ENCODE data around the gene IFT43.

DNA sequence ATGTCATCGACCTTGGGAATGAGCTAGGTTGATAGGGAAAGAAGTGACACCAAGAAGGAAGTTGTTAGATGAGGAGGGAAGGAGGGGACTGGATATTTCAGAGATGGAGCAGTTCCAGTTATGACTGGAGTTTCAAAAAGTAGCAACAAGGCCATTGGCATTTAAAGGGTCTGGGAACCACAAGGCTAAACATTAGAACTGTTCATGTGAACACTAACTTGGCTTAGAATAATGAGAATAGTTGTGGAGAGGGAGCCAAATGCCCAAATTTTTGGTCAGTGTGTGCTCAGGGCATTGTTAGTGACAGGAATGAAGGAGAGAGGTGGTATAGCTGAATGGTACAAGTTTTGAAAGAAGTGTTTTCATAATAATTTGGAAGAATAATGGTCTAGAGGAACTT lies 16.8 kb downstream of the IFT43 start:
- TF ChIP-seq, protein P1, sequence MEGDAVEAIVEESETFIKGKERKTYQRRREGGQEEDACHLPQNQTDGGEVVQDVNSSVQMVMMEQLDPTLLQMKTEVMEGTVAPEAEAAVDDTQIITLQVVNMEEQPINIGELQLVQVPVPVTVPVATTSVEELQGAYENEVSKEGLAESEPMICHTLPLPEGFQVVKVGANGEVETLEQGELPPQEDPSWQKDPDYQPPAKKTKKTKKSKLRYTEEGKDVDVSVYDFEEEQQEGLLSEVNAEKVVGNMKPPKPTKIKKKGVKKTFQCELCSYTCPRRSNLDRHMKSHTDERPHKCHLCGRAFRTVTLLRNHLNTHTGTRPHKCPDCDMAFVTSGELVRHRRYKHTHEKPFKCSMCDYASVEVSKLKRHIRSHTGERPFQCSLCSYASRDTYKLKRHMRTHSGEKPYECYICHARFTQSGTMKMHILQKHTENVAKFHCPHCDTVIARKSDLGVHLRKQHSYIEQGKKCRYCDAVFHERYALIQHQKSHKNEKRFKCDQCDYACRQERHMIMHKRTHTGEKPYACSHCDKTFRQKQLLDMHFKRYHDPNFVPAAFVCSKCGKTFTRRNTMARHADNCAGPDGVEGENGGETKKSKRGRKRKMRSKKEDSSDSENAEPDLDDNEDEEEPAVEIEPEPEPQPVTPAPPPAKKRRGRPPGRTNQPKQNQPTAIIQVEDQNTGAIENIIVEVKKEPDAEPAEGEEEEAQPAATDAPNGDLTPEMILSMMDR (IDR thresholded peaks at IDR 0.05), result no peak
- TF ChIP-seq EZH2 (IDR thresholded peaks at IDR 0.05) (no peak), EZH2phosphoT487 (IDR thresholded peaks at IDR 0.05) (no peak)

Data from neural progenitor cell (in vitro differentiated cells).